SK-N-MC (cell line): ENCODE measurements around the gene TXLNG.

Experiments used
- DNase-seq: peaks from one replicate; pipeline ENCODE4 v3.0.0-alpha.2; 2011; ENCODE audit warnings: low read depth, low spot score
- H3K27ac ChIP-seq: fragments of 200-600 bp; sonication (generic); 2 replicates; pipeline ENCODE4 v1.5.1; 2016; ENCODE audit warnings: mixed run types
- H3K36me3 ChIP-seq: fragments of 200-600 bp; sonication (generic); 2 replicates; pipeline ENCODE4 v1.6.1; 2017; ENCODE audit warnings: antibody characterized with exemption, low read length, mixed read lengths; ENCODE audit not compliant: insufficient read depth
- H3K4me3 ChIP-seq: fragments of 200-600 bp; sonication (generic); 2 replicates; pipeline ENCODE4 v1.5.1; 2016
- H3K9ac ChIP-seq: fragments of 200-600 bp; sonication (generic); 2 replicates; pipeline ENCODE4 v1.8.0; 2017; ENCODE audit warnings: mixed run types, mixed read lengths; ENCODE audit not compliant: insufficient read length
- H3K9me3 ChIP-seq: fragments of 200-600 bp; sonication (generic); 2 replicates; pipeline ENCODE4 v1.6.1; 2017; ENCODE audit warnings: low read depth, mild to moderate bottlenecking, antibody characterized with exemption, low read length, moderate library complexity, mixed read lengths
- EZH2 ChIP-seq: fragments of 200-600 bp; sonication (generic); IDR thresholded peaks from one replicate; pipeline ENCODE4 v1.6.1; 2017; ENCODE audit warnings: antibody characterized with exemption
- FOXP2 ChIP-seq: optimal IDR thresholded peaks from 2 replicates; pipeline ENCODE3; 2011; ENCODE audit warnings: mild to moderate bottlenecking, moderate library complexity; ENCODE audit not compliant: insufficient read depth; ENCODE audit errors: extremely low read length, control extremely low read depth
- POLR2AphosphoS5 ChIP-seq: IDR thresholded peaks from 2 replicates; pipeline ENCODE4 v1.6.1; 2012; ENCODE audit warnings: mild to moderate bottlenecking, low read depth, low read length, borderline replicate concordance

TXLNG gene

DNA sequence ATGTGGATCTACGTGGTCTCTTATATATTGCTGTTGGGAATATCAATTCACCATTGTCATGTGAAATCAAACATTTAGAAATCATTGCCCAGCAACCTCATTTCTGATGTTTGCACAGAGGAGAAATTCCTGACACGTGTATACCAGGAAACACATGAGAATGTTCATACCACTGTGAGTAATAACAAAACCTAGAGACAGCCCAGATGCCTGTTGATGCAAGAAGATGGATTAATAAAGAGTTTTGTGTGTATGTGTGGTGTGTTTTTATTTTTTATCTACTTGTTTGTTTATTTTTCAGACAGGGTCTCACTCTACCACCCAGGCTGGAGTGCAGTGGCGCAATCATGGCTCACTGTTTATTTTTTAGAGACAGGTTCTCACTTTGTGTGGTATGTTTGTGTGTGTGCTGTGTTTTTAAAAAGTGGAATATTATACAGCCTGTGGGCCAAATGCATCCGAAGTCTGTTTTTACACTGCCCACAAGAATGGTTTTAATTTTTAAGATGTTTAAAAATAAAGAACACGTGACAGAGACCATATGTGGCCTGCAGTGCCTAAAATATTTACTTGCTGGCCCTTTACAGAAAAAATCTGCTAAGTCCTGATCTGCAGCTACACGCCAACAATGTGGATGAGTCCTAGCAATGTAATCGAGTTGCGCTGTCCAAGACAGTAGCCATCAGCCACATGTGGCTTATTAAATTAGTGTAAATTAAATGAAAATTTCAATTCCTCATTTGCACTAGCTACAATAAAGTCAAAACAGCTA lies 39.2 kb downstream of the TXLNG start:
- H3K9ac ChIP-seq = no peak overlapping the region
- H3K36me3 ChIP-seq = peaks cover 30% of the 10 kb centered on the region
- no peak overlapping the region for H3K4me3 ChIP-seq
- no peak overlapping the region for H3K27ac ChIP-seq
- no peak for TF ChIP-seq POLR2AphosphoS5
- no peak for TF ChIP-seq EZH2
- no peak for TF ChIP-seq FOXP2
- DNase-seq = no peak
- H3K9me3 ChIP-seq = no peaks in the 10 kb centered on the region

DNA sequence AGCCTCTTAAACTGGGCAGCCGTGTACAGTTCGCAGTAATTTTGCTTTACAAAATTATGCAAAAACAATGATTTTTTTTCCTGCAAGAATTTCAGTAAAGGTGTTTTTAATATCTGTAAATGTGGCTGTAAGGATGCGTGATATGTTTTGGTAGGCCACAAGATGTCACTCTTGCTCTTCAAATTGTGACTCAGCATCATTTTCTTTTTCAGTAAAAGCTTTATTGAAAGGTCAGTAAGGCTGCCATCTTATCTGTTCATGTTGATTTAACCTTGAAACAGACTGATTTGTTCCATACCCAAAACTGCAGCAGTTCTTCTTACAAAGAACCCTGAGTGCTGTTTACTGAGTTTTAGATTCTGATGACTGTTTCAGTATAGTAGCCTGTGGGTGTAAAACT lies 39.9 kb downstream of the TXLNG start:
- Histone ChIP-seq H3K4me3 (no peak overlapping the region), H3K9me3 (no peaks in the 10 kb centered on the region), H3K36me3 (peaks cover 27% of the 10 kb centered on the region), H3K9ac (no peak overlapping the region), H3K27ac (no peak overlapping the region)
- TF ChIP-seq POLR2AphosphoS5 (no peak), FOXP2 (no peak), EZH2 (no peak)
- DNase-seq = peak; percentile 39

DNA sequence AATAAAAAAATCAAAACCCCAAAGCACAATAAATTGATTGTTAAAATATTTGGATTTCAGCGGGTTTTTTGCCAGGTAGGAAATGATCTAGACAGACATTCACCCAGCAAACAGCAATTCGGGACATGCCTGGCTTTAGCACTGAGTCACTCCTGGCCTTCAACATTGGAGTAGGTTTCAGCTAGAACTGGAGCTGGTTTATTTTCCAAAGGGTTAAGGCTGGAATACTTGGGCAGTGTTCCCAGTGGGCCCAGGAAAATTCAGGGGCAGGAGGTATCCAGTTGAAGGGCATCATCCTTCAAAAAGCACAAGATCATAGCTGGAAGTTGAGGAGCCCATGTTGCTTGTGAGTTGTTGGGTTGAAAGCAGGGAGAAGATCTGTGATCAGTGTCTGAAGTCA lies 41.0 kb downstream of the TXLNG start:
- Histone ChIP-seq H3K4me3 (no peak overlapping the region), H3K9me3 (no peaks in the 10 kb centered on the region), H3K9ac (no peak overlapping the region), H3K36me3 (peaks cover 30% of the 10 kb centered on the region), H3K27ac (no peak overlapping the region)
- TF ChIP-seq EZH2 (no peak), FOXP2 (no peak), POLR2AphosphoS5 (no peak)
- DNase-seq = no peak

DNA sequence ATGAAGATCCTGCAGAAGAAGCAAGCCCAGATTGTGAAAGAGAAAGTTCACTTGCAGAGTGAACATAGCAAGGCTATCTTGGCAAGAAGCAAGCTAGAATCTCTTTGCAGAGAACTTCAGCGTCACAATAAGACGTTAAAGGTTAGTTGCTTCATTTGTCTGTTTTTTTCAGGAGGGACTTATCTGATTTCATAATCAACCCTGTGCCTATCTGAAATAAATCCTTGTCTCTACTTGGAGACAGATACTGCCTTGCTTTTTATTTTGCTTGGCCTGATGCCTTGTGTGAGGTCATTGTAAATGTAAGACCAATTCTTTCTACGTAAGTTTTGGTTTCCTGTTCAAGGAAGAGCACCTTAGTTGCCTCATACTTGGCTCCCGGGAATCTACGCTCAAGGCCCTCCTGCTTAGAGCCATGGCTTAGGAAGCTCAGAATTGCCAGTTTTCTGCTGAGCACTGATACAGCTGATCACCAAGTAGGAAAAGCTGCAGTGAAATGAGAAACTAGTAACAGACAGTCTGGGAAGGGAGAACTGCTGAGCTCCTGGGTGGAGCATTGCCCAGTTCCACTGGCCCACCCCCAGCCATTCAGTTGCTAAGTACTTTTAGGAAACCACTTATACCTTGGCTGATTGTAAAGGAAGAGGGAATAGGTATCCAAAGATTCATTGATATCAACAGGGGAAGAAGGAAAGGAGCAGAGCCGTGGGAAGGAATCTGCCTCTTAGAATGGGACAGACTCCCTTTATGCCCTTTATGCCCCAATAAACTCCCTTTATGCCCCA lies 42.0 kb downstream of the TXLNG start:
- TF ChIP-seq POLR2AphosphoS5 (no peak), FOXP2 (no peak), EZH2 (no peak)
- no peak overlapping the region for H3K27ac ChIP-seq
- peaks cover 30% of the 10 kb centered on the region for H3K36me3 ChIP-seq
- H3K9ac ChIP-seq = no peak overlapping the region
- no peaks in the 10 kb centered on the region for H3K9me3 ChIP-seq
- no peak for DNase-seq
- no peak overlapping the region for H3K4me3 ChIP-seq

DNA sequence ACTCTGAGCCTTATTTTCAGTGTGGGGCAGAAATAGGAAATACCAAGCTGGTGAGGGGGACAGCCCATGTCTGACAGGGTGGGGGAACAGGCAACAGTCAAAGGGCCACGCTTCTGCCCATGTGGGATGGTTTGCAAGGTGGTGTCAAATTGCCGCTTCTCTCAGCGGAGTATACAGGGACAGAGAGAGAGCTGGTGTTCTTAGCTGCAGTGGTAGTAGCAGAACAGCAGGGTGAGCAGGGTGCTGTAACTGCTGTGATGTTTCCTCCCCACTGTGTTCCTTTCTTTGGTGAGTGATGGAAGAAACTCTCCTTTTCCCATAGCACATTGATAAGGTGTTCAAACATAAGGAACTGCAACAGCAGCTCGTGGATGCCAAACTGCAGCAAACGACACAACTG lies 46.0 kb downstream of the TXLNG start:
- H3K4me3 ChIP-seq = no peak overlapping the region
- no peak overlapping the region for H3K27ac ChIP-seq
- H3K9me3 ChIP-seq = no peaks in the 10 kb centered on the region
- no peak overlapping the region for H3K9ac ChIP-seq
- TF ChIP-seq FOXP2 (no peak), EZH2 (no peak), POLR2AphosphoS5 (no peak)
- H3K36me3 ChIP-seq = peaks cover 44% of the 10 kb centered on the region
- DNase-seq = no peak

DNA sequence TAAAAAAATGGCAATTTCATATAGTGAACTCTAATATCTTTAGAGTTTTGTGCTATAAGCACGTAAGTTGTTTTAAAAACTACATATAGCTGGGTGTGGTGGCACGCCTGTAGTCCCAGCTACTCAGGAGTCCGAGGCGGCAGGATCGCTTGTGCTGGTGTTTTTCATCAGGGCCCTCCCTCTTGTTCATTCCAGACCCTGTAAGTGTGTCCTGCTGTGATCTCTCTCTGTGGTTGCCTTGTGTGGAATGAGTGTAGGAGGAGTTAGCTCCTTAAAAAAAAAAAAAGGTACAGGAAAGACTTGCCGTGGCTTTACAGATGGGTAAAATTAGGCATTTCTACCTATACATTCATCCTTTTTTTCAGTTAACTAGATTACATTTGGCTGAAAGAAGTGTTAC lies 48.5 kb downstream of the TXLNG start:
- TF ChIP-seq EZH2 (no peak), POLR2AphosphoS5 (no peak), FOXP2 (no peak)
- DNase-seq = no peak
- H3K27ac ChIP-seq = peak overlapping the region; percentile 68; the same call in 1 of the 2 replicates
- H3K36me3 ChIP-seq = peaks cover 55% of the 10 kb centered on the region
- no peaks in the 10 kb centered on the region for H3K9me3 ChIP-seq
- no peak overlapping the region for H3K4me3 ChIP-seq
- H3K9ac ChIP-seq = no peak overlapping the region

DNA sequence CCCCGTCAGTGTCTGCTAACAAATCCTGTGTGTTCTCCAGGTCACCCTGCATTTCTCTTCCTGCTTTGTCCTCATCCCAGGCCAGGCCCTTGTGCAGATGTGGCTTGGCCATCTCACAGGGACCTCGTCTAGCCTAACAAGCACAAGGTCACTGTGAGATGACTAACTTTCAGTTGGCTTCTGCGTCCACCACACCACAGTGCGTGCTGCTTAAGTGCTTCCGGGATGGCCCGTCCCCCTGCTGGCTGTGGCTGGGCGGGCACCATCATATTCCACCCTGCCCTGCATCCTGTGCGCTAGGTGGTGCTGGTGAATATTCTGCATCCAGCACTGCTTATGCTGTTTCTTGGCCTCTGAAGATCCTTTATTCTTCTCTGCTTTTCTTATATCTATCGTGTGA lies 50.1 kb downstream of the TXLNG start:
- no peak for DNase-seq
- Histone ChIP-seq H3K9ac (no peak overlapping the region), H3K36me3 (peaks cover 56% of the 10 kb centered on the region), H3K4me3 (no peak overlapping the region), H3K27ac (no peak overlapping the region), H3K9me3 (no peaks in the 10 kb centered on the region)
- no peak for TF ChIP-seq EZH2
- no peak for TF ChIP-seq POLR2AphosphoS5
- no peak for TF ChIP-seq FOXP2

DNA sequence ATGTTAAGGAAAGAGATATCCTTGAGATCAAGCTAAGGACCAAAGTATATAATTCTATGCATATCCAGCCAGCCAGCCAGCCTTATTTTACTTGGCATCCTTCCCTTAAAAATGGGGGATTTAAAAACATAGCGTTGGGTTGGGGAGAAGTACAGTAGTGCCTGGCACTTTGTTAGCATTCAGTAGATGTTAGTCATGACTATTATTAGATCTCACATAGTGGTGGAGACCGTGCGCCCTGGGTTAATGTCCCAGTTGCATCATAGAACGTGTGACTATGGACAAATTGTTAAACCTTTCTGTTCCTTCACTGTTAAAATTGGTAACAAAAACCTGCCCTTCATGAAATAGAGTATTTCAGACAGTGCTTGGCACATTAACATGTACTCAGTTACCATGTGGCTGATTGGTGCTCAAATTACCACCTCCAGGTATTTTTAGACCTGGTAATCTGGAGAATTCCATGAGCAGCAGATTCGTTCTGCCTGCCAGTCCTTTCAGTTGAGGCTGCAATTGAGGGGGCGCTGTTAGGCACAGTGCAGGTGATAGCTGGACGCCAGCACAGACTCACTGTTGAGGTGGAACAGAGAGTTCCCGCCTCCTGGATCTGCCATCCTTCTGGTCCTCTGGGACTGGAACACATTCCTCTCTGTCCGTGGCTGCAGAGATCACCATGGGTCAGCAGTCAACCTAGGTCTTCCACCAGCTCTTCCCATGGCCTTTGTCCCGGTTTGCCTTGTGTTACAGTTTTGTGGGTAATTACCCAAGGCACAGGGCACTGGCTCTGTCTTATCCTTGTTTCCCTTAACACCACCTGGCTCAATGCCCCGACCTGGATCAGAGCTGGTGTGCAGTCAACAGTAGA lies 52.2 kb downstream of the TXLNG start:
- no peaks in the 10 kb centered on the region for H3K9me3 ChIP-seq
- peaks cover 61% of the 10 kb centered on the region for H3K36me3 ChIP-seq
- H3K4me3 ChIP-seq = no peak overlapping the region
- DNase-seq = no peak
- peak overlapping the region; percentile 39; the same call in 1 of the 2 replicates for H3K27ac ChIP-seq
- H3K9ac ChIP-seq = no peak overlapping the region
- TF ChIP-seq EZH2 (no peak), POLR2AphosphoS5 (no peak), FOXP2 (no peak)
